MCF 10A (cell line): ENCODE measurements around the gene PHLPP1. TPM values are rescaled to one million over a fixed set of nuclear protein-coding genes. Genes with fewer than 3 reads are reported as not detected.

ENCODE experiments used
- BruUV-seq: library from RNA; stranded (reverse); fragments of 400-500 nt; replicated peaks from 2 replicates; lab custom pipeline; 2021; lab: Mats Ljungman, UMichigan
- CTCF ChIA-PET: fragments of 300-600 bp; sonication (Branson Sonifier 250); formaldehyde crosslinking; extraction: SDS; loops from one replicate; lab custom pipeline; 2021; ENCODE audit warnings: antibody characterized with exemption, inconsistent platforms; lab: Yijun Ruan, JAX
- POLR2A ChIA-PET: fragments of 300-600, 350-650 bp; sonication (Branson Sonifier 250); formaldehyde crosslinking; extraction: SDS; loops from one replicate; lab custom pipeline; 2020; ENCODE audit warnings: antibody characterized with exemption, inconsistent platforms; lab: Yijun Ruan, JAX
- DNase-seq: peaks from one replicate; pipeline ENCODE4 v3.0.0-alpha.2; 2018; ENCODE audit not compliant: unreplicated experiment
- H3K27ac Mint-ChIP-seq: one replicate; pipeline ENCODE4 v1.8.0; 2022; ENCODE audit warnings: mild to moderate bottlenecking, low read depth, mixed read lengths; ENCODE audit not compliant: unreplicated experiment
- H3K27me3 Mint-ChIP-seq: one replicate; pipeline ENCODE4 v1.8.0; 2022; ENCODE audit warnings: mixed read lengths; ENCODE audit not compliant: insufficient read depth, unreplicated experiment
- H3K36me3 Mint-ChIP-seq: one replicate; pipeline ENCODE4 v1.8.0; 2022; ENCODE audit warnings: mild to moderate bottlenecking, moderate library complexity, mixed read lengths; ENCODE audit not compliant: insufficient read depth, unreplicated experiment
- H3K4me1 Mint-ChIP-seq: one replicate; pipeline ENCODE4 v1.8.0; 2022; ENCODE audit warnings: mixed read lengths; ENCODE audit not compliant: insufficient read depth, unreplicated experiment
- H3K4me3 Mint-ChIP-seq: one replicate; pipeline ENCODE4 v1.8.0; 2022; ENCODE audit warnings: mild to moderate bottlenecking, moderate library complexity, mixed read lengths; ENCODE audit not compliant: unreplicated experiment
- H3K9me3 Mint-ChIP-seq: one replicate; pipeline ENCODE4 v1.8.0; 2022; ENCODE audit warnings: mixed read lengths; ENCODE audit not compliant: unreplicated experiment
- CTCF ChIP-seq: fragments of 200-600 bp; IDR thresholded peaks from one replicate; pipeline ENCODE4 v1.8.0; 2022; ENCODE audit warnings: antibody characterized with exemption, mild to moderate bottlenecking; ENCODE audit not compliant: unreplicated experiment
- intact Hi-C: fragments of 100-400 bp; cut with micrococcal nuclease; formaldehyde crosslinking; loops from 2 replicates; pipeline ENCODE4 v1.14.1; 2022
- total RNA-seq: library from RNA; stranded (reverse); gene quantifications from 2 replicates; pipeline ENCODE4 v1.2.3, GENCODE V29; 2022

The PHLPP1 gene
- total RNA-seq, 1 experiment from 2014 or later, result 13.1 TPM

DNA sequence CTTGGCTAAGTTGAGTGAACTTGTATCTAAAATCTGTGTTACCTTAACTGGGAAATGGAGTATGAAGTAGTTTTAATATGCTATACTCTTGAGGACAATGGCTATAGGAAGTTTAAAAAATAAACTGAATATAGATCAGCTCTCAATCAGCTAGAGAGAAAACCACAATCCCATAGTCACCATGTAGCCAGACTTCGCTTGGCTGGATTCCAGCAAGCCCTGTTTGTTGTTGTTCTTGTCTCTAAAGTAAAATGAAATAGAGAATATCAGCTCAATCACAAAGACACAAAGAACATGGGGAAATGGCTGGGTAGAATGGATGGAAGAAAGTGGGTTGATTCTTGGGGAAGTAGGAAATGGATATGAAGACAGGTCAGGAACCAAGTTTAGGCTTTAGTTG is 234.9 kb downstream of the PHLPP1 start:
- DNase-seq, result no peak
- intact Hi-C loops, result no loop called here
- Mint-ChIP-seq H3K9me3 (no peaks in the 10 kb centered on the region), H3K4me1 (no peaks in the 10 kb centered on the region), H3K4me3 (no peak overlapping the region), H3K27me3 (no peaks in the 10 kb centered on the region), H3K27ac (no peak overlapping the region), H3K36me3 (peaks cover 14% of the 10 kb centered on the region)
- ChIA-PET CTCF (interaction anchor here (0.7 to 1.1 kb wide), 2 partner anchors 8 to 76 kb away, joined by 3 to 4 read pairs; no protein-coding TSS in a partner anchor), POLR2A (no interaction called here)
- no TSS peak for BruUV-seq
- no peak for TF ChIP-seq CTCF

- no TSS peak for BruUV-seq
- no peak overlapping the region for H3K4me3 Mint-ChIP-seq
- intact Hi-C loops, result no loop called here
- CTCF ChIA-PET, result interaction anchor here (1.0 to 1.9 kb wide), 2 partner anchors 56 to 366 kb away, joined by 4 read pairs; no protein-coding TSS in a partner anchor
- H3K36me3 Mint-ChIP-seq, result peaks cover 7% of the 10 kb centered on the region
- H3K4me1 Mint-ChIP-seq, result no peaks in the 10 kb centered on the region
- no peak for DNase-seq
- no peak for TF ChIP-seq CTCF
- H3K27me3 Mint-ChIP-seq, result no peaks in the 10 kb centered on the region
- H3K27ac Mint-ChIP-seq, result no peak overlapping the region
- POLR2A ChIA-PET, result interaction anchor here (2.1 kb wide), 1 partner anchor 10 kb away, joined by 11 read pairs; no protein-coding TSS in a partner anchor
- no peaks in the 10 kb centered on the region for H3K9me3 Mint-ChIP-seq
These were observed 237.5 kb downstream of the PHLPP1 start for GRCh38 chr18:62952807-62953206.

DNA sequence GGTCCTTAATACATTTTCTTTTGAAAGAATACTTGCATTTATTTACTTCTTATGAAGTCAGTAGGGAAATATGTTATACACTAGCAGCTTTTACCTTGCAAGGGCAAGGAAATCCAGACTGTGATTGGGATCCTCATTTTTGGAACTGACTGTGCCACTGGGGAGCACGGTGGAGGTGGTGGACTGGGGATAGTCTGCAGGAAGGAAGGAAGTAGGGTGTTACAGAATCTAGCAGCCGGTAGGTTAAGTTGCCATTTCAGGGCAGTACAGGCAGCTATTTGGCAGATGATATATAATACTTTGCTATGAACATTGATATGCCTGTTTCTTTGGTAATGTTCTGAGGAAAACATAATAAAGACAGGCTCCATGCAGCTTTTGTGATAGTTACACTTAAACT is 238.3 kb downstream of the PHLPP1 start:
- Mint-ChIP-seq H3K27ac (no peak overlapping the region), H3K4me1 (no peaks in the 10 kb centered on the region), H3K4me3 (no peak overlapping the region), H3K27me3 (no peaks in the 10 kb centered on the region), H3K36me3 (peaks cover 7% of the 10 kb centered on the region), H3K9me3 (no peaks in the 10 kb centered on the region)
- intact Hi-C loops, result no loop called here
- ChIA-PET CTCF (interaction anchor here (0.6 to 1.9 kb wide), 2 partner anchors 367 to 369 kb away, joined by 3 to 4 read pairs; no protein-coding TSS in a partner anchor), POLR2A (interaction anchor here (2.1 kb wide), 1 partner anchor 11 kb away, joined by 11 read pairs; no protein-coding TSS in a partner anchor)
- BruUV-seq, result no TSS peak
- no peak for DNase-seq
- no peak for TF ChIP-seq CTCF

GRCh38 chr18:62954366-62954765 is 239.0 kb downstream of the PHLPP1 start:
- no TSS peak for BruUV-seq
- intact Hi-C loops, result no loop called here
- no peaks in the 10 kb centered on the region for H3K9me3 Mint-ChIP-seq

More at GRCh38 chr18:62954366-62954765, 239.0 kb downstream of the PHLPP1 start:
- no peaks in the 10 kb centered on the region for H3K4me1 Mint-ChIP-seq
- no peak overlapping the region for H3K4me3 Mint-ChIP-seq
- peaks cover 7% of the 10 kb centered on the region for H3K36me3 Mint-ChIP-seq
- CTCF ChIA-PET, result interaction anchor here (0.6 kb wide), 1 partner anchor 370 kb away, joined by 3 read pairs; no protein-coding TSS in a partner anchor
- DNase-seq, result no peak
- POLR2A ChIA-PET, result interaction anchor here (2.1 kb wide), 1 partner anchor 12 kb away, joined by 11 read pairs; no protein-coding TSS in a partner anchor
- TF ChIP-seq CTCF, result no peak
- no peak overlapping the region for H3K27ac Mint-ChIP-seq
- H3K27me3 Mint-ChIP-seq, result no peaks in the 10 kb centered on the region
